Suprapubic skin (tissue), 3 donors: Measurements from ENCODE around the gene ZNF408.
A peak's percentile ranks its signal among the peaks of the same experiment; 100 is the strongest.

Experiments
- CTCF ChIP-seq, 2 donors: fragments of 200-600 bp in 1 of 2; fragments of 450-650 bp in 1 of 2; sonication (generic) in 1 of 2; IDR thresholded peaks; one replicate each; pipeline ENCODE4 v1.5.1; 2016 to 2019; ENCODE audit warnings: antibody characterized with exemption in 2 of 2, mild to moderate bottlenecking in 1 of 2, moderate library complexity in 1 of 2
- EP300 ChIP-seq: sonication (generic); formaldehyde crosslinking; IDR thresholded peaks from one replicate; pipeline ENCODE4 v1.6.1; 2017; ENCODE audit warnings: antibody characterized with exemption
- POLR2A ChIP-seq, 2 donors: fragments of 450-650 bp; IDR thresholded peaks; one replicate each; pipeline ENCODE4 v1.6.1; 2017; ENCODE audit warnings: antibody characterized with exemption in 2 of 2, mild to moderate bottlenecking in 2 of 2, moderate library complexity in 2 of 2

GRCh38 chr11:46675288-46675851 lies 25.5 kb upstream of the ZNF408 start:
- TF ChIP-seq POLR2A (IDR thresholded peaks at IDR 0.05) (peak in 1 of 2 donors; percentile 4), EP300 (no peak), CTCF (IDR thresholded peaks at IDR 0.05) (no peak)
